ENCODE data around the gene RIMKLB.
"Not testable (repeated sequence)": the region's sequence is repeated elsewhere in the genome, so short reads cannot be mapped to it uniquely, and the experiment has no call there.

RIMKLB gene

DNA sequence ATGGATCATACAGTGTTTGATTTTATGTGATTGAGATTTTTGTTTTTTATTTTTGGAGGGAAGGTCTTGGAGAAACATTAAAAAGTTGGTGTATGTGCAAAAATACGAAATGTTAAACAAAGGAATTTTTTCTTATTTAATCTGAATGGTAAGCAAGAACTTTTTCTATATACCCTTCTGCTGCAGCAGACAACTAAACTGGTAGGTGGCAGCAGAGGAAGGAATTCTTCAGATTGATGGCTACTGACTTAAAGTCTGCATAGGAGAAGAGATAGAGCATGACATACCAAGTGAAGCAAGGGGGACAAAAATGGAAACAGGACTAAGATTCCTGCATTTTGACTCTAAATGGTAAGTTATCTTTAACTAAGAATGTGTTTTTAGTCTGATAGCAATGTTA is 82.6 kb downstream of the RIMKLB start:
- no peak for DNase-seq

DNA sequence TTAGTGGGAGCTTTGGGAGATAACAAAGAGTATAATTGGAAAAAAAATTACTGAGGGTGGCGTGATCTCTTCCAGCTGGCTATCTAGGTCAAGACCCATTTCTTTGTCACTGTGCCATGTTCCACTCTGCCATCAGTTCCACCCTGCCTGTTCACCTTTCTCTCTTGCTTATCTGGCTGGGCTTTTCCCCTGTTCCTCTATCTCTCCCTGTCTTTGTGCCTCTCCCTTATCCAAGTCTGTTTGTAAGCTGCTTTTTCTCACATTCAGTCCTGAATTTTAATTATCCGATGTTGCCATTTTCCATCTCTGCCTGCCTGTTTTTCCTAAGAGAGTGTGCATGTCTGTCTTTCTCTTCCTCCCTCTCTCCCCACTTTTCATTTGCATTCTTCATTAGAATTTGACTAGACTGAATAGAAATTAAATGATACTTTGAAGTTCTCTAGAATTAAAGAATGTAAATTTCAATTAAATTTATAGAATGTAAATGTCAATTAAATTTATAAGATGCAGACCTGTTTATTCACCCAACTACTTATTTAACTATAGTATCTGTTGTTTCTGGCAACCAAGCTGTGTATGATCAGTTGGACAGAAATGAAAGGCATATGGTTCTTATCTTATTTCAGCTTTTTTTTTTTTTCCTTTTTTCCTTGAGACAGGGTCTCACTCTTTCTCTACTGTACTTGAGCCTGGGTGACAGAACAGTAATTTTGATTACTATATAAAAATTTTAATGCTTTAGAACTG is 83.8 kb downstream of the RIMKLB start:
- no peak for DNase-seq

DNA sequence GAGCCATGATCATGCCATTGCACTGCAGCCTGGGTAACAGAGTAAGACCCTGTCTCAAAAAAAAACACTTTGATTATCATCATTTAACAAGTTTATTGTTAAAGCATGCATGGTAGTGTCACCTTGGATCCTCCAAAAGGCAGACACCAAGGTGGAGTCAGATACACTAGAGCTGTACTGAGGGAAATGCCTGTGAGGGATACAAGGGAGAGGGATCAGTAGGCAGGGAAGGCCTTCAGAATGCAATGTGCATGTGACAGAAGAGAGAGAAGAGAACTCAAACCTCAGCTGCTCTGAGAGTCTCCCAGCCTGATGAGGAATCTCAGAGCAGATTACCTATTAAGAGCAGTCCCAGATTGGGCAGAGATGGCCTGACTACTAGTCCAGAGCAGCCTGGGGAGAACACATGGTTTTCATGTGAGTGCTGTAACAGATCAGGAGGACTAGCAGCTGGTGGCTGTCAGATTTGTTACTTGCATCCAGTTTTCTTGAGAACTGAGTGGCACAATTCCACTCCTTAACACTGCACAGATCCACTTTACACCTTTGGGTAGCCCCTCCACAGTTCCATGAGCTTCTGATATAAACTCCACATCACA is 86.6 kb downstream of the RIMKLB start:
- no peak for DNase-seq

DNA sequence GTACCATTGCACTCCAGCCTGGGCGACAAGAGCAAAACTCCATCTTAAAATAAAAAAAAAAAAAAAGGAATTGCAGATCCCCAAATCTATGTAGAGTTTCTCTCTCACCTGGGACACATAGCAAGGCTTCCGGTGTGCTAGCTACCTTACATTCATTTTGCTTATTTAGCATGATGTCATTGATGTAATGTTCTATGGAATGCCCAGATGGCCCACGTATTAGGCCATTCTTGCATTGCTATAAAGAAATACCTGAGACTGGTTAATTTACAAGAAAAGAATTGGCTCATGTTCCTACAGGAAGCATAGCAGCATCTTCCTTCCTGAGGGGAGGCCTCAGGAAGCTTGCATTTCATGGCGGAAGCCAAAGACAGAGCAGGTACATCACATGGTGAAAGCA is 87.7 kb downstream of the RIMKLB start:
- no peak for DNase-seq

DNA sequence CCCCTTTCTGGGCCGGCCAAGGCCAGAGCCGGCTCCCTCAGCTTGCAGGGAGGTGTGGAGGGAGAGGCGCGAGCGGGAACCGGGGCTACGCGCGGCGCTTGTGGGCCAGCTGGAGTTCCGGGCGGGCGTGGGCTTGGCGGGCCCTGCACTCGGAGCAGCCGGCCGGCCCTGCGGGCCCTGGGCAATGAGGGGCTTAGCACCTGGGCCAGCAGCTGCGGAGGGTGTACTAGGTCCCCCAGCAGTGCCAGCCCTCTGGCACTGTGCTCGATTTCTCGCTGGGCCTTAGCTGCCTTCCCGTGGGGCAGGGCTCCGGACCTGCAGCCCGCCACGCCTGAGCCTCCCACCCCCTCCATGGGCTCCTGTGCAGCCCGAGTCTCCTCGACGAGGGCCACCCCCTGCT is 89.4 kb downstream of the RIMKLB start:
- DNase-seq, result not testable (repeated sequence)

DNA sequence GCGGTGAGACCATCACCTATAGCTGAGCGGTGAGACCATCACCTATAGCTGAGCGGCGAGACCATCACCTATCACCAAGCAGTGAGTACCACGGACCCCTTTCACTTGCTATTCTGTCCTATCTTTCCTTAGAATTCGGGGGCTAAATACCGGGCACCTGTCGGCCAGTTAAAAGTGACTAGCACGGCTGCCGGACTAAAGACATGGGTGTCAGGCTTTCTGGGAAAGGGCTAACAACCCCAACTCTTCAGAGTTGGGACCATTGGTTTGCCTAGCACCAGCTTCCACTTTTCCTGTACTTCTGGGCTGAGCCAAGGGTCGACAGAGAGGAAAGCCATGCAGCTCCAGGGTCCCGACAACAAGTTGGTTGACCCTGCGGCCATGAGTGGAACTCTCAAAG is 90.9 kb downstream of the RIMKLB start:
- DNase-seq, result not testable (repeated sequence)

DNA sequence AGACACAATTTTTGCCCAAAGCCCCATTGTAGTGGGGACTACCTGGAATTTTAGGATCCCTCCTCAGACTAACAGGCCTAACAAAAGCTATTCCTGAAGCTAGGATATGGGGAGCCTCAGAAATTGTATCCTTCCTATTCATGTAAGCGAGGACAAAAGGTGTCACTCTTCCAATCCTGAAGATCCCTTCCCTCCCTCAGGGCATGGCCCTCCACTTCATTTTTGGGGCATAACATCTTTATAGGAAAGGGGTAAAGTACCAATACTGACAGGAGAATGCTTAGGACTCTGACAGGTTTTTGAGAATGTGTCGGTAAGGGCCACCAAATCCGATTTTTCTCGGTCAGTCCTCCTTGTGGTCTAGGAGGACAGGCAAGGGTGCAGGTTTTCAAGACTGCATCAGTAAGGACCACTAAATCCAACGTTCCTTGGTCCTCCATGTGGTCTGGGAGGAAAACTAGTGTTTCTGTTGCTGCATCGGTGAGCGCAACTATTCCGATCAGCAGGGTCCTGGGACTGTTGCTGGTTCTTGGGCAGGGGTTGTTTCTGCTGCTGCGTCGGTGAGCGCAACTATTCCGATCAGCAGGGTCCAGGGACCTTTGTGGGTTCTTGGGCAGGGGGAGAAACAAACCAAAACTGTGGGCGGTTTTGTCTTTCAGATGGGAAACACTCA is 91.7 kb downstream of the RIMKLB start:
- not testable (repeated sequence) for DNase-seq

DNA sequence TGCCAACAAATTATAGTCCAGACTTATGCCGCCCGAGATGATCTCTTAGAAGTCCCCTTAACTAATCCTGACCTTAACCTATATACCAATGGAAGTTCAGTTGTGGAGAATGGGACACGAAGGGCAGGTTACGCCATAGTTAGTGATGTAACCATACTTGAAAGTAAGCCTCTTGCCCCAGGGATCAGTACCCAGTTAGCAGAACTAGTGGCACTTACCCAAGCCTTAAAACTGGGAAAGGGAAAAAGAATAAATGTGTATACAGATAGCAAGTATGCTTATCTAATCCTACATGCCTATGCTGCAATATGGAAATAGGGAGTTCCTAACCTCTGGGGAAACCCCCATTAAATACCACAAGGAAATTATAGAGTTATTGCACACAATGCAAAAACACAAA is 95.4 kb downstream of the RIMKLB start:
- DNase-seq, result not testable (repeated sequence)

DNA sequence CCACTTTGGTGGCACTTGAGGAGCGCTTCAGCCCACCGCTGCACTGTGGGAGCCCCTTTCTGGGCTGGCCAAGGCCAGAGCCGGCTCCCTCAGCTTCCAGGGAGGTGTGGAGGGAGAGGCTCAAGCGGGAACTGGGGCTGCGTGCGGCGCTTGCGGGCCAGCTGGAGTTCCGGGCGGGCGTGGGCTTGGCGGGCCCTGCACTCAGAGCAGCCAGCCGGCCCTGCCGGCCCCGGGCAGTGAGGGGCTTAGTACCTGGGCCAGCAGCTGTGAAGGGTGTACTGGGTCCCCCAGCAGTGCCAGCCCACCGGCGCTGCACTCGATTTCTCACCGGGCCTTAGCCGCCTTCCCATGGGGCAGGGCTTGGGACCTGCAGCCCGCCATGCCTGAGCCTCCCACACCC is 96.8 kb downstream of the RIMKLB start:
- not testable (repeated sequence) for DNase-seq

DNA sequence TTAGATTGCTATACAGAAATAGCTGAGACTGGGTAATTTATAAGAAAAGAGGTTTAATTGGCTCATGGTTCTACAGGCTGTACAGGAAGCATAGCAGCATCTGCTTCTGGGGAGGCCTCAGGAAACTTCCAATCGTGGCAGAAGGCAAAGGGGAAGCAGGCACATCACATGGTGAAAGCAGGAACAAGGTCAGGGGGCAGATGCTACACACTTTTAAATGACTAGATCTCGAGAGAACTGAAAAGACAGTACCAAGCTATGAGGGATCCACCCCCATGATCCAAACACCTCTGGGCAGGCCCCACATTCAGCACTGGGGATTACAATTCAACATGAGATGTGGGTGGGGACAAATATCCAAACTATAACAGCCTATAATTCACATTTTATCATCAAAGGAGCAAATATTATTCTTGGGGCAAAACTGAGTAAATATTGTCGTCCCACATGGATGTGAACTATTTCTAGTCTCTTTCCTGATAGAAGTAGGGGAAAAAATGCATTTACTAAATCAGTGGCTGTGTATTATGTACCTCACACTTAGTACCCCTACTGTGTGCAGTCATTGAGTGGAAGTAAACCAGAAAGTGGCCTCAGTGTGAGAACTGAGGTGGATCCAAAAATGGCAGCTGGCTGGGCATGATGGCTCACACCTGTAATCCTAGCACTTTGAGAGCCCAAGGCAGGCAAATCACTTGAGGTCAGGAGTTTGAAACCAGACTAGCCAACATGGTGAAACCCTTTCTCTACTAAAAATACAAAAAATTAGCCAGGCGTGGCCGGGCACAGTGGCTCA is 99.2 kb downstream of the RIMKLB start:
- DNase-seq, result no peak

DNA sequence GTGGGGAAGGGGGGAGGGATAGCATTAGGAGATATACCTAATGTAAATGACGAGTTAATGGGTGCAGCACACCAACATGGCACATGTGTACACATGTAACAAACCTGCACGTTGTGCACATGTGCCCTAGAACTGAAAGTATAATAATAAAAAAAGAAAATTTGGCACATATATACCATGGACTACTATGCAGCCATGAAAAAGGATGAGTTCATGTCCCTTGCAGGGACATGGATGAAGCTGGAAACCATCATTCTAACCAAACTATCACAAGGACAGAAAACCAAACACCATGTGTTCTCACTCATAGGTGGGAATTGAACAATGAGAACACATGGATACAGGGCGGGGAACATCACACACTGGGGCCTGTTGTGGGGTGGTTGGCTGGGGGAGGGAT is 103.4 kb downstream of the RIMKLB start:
- DNase-seq, result not testable (repeated sequence)

DNA sequence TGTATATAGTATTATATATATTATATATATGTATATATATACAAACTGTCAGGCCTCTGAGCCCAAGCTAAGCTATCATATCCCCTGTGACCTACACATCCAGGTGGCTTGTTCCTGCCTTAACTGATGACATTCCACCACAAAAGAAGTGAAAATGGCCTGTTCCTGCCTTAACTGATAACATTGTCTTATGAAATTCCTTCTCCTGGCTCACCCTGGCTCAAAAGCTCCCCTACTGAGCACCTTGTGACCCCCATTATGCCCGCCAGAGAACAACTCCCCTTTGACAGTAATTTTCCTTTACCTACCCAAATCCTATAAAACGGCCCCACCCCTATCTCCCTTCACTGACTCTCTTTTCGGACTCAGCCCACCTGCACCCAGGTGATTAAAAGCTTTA is 107.0 kb downstream of the RIMKLB start:
- not testable (repeated sequence) for DNase-seq

DNA sequence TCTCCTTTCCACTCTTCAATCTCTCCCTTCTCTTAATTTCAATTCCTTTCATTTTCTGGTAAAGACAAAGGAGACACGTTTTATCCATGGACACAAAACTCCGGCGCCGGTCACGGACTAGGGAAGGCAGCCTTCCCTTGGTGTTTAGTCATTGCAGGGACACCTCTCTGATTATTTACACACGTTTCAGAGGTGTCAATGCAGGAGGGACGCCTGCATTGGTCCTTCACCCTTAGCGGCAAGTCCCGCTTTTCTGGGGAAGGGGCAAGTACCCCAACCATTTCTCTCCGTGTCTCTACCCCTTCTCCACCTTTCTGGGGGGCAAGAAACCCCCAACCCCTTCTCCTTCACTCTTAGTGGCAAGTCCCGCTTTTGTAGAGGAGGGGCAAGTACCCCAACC is 107.7 kb downstream of the RIMKLB start:
- DNase-seq, result not testable (repeated sequence)

DNA sequence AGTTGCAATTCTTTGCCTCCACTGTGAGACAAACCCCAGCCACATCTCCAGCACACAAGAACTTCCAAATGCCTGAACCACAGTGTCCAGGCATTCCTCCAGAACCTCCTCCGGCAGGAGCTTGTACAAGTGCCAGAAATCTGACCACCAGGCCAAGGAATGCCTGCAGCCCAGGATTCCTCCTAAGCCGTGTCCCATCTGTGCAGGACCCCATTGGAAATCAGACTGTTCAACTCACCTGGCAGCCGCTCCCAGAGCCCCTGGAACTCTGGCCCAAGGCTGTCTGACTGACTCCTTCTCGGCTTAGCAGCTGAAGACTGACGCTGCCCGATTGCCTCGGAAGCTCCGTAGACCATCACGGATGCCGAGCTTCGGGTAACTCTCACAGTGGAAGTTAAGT is 109.3 kb downstream of the RIMKLB start:
- DNase-seq, result not testable (repeated sequence)

DNA sequence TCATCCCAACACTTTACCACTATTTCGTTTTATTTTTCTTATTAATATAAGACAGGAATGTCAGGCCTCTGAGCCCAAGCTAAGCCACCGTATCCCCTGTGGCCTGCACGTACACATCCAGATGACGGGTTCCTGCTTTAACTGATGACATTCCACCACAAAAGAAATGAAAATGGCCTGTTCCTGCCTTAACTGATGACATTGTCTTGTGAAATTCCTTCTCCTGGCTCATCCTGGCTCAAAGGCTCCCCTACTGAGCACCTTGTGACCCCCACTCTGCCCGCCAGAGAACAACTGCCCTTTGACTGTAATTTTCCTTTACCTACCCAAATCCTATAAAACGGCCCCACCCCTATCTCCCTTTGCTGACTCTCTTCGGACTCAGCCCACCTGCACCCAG is 112.3 kb downstream of the RIMKLB start:
- DNase-seq, result not testable (repeated sequence)

DNA sequence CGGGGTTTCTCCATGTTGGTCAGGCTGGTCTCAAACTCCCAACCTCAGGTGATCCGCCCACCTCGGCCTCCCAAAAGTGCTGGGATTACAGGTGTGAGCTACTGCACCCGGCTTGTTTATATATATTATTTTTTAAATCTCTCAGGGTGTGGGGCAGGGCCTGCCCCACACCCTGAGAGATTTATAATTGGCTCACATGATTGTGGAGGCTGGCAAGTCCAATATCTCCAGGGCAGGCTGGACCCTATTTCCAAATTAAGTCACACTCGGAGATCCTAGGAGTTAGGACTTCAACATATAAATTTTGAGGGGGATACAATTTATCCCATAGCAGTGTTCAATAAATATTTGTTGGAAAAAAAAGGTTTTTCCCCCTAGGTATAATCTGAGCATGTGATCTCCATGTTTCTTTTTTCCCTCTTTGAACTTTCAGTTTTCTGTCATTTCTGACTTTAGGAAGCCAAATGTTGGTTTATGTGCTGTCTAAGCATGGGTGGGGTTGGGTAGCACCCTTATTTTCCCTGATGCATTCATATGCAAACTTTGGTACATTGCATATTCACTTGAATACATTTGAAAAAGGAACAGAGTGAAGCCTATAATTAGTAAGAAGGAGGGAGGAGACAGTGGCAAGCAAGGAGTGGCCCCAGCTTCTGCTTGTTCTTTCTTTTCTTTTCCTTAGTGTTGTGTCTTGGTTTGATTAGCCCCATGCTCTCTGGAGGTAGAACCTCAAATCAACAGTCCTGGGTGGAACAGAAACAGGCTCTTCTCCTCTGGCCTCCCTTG is 116.0 kb downstream of the RIMKLB start:
- DNase-seq, result no peak

DNA sequence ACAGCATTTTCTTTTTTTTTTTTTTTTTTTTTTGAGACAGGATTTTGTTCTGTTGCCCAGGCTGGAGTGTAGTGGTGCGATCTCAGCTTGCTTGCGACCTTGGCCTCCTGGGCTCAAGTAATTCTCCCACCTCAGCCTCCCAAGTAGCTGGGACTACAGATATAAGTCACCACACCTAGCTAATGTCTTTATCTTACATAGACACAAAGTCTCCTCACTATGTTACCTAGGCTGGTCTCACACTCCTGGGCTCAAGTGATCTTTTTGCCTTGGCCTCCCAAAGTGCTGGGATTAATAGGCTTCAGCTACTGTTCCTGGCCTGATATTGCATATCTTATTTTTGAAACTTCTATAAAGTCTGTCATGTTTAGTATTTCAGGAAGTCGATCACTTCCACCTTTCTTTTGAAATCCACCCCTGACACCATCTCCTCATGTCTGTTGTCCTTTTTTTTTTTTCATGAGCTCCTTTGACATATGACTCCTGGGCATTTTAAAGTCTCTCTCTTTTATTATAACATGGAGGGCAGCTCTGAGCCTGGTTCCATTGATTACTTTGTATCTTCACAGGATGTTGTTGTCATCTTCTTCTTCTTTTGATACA is 118.8 kb downstream of the RIMKLB start:
- no peak for DNase-seq

DNA sequence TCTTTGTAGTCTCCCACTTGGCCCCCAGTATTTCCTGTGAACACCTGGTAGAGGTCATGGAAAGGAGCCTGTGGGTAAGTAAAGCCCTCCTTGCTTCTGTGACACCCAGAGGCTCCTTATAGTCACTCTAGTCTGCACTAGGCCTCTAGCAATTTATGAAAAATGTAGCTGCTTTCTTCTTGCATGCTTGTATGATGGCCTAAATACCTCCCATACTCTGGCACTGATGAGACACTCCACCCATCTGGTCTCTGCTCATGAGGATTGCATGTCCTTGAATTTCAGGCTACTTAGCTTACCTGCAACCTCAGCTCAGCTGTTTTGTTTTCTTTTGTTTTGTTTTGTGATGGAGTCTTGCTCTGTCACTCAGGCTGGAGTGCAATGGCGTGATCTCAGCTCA is 120.1 kb downstream of the RIMKLB start:
- DNase-seq, result no peak

DNA sequence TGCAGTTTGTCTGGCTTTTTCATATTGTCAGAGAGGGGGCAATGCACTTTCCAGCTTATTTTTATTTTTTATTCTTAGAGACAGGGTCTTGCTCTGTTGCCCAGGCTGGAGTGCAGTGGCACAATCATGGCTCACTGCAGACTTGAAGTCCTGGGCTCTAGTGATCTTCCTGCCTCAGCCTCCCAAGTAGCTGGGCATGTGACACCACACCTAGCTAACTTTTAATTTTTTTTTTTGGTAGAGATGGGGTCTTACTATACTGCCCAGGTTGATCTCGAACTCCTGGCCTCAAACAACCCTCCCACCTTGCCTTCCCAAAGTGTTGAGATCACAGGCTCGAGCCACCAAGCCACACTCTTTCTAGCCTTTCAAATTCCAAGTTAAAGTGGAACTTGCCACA is 120.7 kb downstream of the RIMKLB start:
- DNase-seq, result no peak

DNA sequence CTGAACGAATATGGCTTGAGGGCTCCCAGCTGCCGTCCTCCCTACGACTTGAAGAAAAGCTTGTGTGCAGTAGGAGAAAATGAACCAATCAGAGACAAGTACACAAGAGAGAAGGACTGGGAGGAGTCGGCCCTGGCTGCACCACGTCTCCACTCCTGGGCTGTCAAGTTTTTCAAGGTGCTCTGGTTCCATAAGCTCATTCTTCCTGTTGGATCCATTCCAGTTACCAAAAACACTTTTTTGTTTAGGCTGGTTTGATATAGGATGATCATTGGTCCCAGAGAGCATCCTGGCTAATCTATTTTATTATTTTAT is 121.8 kb downstream of the RIMKLB start:
- DNase-seq, result no peak

DNA sequence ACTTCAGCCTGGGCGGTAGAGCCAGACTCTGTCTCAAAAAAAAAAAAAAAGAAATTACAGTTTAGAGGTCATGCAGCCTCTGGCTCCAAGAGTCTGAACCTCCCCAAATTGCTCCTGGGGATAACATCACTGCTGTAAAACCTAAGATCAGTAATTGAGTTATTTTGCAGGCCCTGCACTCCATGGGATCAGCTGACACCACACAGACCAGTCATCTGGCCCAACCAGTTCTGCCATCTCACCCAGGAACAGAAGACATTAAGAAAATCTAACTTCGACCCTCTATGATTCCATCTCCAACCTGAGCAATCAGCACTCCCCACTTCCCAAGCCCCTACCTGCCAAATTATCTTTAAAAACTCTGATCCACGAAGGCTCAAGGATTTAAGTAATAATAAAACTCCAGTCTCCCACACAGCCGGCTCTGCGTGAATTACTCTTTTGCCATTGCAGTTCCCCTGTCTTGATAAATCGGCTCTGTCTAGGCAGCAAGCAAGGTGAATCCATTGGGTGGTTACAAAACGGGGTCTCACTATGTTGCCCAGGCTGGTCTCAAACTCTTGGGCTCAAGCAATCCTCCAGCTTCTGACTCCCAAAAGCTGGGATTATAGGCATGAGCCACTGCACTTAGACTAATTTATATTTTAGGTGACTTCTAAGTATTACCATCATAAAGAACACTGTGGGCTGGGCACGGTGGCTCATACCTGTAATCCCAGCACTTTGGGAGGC is 123.1 kb downstream of the RIMKLB start:
- not testable (repeated sequence) for DNase-seq

DNA sequence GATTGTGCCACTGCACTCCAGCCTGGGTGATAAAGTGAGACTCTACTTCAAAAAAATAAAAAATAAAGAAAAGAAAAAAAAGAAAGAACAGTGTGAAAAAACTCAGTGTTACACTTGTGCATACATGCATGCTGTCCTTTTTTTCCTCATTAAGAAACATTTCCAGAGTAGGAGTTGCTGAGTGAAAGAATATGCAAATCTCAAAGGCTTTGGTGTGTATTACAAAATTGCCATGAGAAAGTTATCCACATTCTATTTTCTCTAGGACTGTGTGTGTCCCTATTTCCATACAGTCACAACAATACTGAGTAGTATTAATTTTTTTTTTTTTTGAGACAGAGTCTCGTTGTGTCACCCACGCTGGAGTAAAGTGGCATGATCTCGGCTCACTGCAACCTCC is 123.8 kb downstream of the RIMKLB start:
- DNase-seq, result no peak

All from GOT3 (cell line).